CD4-positive, alpha-beta T cell treated with Interleukin-1 beta for 1 hour (primary cell): ENCODE measurements around the gene RAPSN.
A peak's percentile ranks its signal among the peaks of the same experiment; 100 is the strongest.

Experiments
- DNase-seq, 2 donors: peaks; one replicate each; pipeline ENCODE4 v3.0.0-alpha.2; 2020 to 2022

Gene RAPSN

GRCh38 chr11:47431356-47432083 lies 17.4 kb downstream of the RAPSN start:
- no peak for DNase-seq

DNA sequence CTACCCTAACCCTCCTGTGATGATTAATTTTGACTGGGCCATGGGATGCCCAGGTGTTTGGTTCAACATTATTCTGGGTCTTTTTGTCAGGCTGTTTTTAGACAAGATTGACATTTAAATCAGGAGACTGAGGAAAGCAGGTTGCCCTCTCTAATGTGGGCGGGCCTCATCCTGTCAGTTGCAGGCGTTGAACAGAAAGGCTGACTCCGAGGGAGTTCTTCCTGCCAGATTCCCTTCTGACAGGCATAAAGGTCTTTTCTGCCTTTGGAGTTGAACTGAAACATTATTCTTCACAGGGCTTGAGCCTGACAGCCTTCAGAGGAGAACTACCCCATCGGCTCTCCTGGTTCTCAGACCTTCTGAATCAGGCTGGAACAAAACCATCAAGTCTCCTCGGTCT lies 18.4 kb downstream of the RAPSN start:
- DNase-seq = no peak

GRCh38 chr11:47426062-47426956 lies 22.6 kb downstream of the RAPSN start, which contains the start of gene PSMC3:
Gene PSMC3, minus strand, starts transcription at chr11:47426439. Its CDS starts 160 bp downstream, at chr11:47426279.
- peak; percentile 96 to 98 for DNase-seq

GRCh38 chr11:47425611-47426010 lies 23.3 kb downstream of the RAPSN start:
- no peak for DNase-seq

DNA sequence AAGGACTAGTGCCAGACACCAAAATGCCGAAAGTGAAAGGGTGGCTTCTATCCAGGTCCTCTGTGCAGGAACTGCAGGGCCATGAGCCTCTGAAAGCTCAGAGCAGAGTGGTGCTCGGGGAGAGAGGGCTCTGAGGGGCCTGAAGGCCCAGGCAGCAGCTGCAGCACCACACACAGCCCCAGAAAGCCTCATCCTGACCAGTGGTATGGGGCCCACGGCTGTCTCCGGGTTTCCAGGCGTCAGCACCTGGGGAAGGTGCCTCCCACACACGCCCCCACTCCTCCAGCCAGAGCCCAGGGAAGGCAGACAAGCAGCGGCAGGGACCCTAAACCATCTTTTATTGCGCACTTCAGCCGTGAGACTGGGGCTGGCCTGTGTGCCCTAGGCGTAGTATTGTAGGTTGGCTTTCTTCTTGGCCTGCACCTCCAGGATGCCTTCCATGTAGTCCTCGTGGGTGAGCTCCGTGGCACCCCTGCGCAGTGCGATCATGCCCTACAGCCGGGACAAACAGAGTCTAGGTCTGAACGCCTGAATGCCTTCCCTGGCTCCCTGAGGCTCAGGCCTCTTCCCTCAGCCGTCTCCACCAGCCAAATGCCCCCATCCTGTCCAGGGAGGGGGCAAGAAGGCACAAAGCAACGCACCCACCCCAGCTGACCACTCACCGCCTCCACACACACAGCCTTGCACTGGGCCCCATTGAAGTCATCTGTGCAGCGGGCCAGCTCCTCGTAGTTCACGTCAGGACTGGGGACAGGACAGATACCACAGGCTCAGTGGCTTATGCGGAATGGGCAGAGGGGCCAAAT lies 30.3 kb downstream of the RAPSN start:
- no peak for DNase-seq

DNA sequence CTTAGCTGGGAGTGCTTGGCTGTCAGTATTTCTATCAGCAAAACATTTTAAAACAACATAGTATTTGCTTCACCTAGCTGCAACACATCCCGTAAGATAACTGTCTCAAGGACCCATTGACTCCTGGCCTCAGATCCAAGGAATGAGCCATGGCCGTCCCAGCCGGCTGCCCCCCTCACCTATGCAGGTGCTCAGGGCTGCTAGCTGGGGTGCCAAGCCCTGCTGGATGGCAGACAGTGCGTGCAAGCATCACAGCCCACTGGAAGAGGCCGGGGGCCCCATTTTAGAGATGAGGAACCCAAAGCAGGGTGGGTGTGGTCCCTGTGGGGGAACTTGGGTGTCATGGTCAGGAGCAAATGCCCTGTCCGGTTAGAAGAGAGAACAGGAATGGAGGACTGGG lies 31.2 kb downstream of the RAPSN start:
- DNase-seq = no peak

GRCh38 chr11:47415949-47416472 lies 32.9 kb downstream of the RAPSN start:
- no peak for DNase-seq

DNA sequence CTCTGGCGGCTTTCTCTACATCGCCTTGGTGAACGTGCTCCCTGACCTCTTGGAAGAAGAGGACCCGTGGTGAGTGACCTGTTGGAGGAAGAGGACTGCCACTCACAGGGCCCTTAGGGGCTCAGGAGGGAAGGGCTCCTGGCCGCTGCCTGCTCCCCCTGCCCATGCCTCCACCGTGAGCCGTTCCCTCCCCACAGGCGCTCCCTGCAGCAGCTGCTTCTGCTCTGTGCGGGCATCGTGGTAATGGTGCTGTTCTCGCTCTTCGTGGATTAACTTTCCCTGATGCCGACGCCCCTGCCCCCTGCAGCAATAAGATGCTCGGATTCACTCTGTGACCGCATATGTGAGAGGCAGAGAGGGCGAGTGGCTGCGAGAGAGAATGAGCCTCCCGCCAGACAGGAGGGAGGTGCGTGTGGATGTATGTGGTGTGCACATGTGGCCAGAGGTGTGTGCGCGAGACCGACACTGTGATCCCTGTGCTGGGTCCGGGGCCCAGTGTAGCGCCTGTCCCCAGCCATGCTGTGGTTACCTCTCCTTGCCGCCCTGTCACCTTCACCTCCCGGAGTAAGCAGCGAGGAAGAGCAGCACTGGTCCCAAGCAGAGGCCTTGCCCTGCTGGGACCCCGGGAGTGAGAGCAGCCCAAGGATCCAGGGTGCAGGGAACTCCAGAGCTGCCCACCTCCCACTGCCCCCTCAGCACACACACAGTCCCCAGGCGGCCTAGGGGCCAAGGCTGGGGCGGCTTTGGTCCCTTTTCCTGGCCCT lies 33.7 kb downstream of the RAPSN start:
- no peak for DNase-seq

DNA sequence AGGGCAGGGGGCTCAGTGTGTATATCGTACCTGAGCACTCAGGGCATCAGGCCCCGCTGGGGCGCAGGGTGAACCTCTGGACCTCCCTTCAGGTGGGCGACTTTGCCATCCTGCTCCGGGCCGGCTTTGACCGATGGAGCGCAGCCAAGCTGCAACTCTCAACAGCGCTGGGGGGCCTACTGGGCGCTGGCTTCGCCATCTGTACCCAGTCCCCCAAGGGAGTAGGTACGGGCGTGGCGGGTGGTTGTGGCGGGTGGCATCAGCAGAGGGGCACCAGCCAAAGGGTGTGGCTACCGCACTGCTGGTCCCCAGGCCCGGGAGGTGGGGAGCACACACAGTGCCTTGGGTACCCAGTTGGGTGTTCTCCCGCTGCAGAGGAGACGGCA lies 34.3 kb downstream of the RAPSN start:
- DNase-seq = no peak

GRCh38 chr11:47413908-47414684 lies 34.8 kb downstream of the RAPSN start:
- no peak for DNase-seq

- no peak for DNase-seq
Measured at GRCh38 chr11:47413351-47413750, 35.6 kb downstream of the RAPSN start.

DNA sequence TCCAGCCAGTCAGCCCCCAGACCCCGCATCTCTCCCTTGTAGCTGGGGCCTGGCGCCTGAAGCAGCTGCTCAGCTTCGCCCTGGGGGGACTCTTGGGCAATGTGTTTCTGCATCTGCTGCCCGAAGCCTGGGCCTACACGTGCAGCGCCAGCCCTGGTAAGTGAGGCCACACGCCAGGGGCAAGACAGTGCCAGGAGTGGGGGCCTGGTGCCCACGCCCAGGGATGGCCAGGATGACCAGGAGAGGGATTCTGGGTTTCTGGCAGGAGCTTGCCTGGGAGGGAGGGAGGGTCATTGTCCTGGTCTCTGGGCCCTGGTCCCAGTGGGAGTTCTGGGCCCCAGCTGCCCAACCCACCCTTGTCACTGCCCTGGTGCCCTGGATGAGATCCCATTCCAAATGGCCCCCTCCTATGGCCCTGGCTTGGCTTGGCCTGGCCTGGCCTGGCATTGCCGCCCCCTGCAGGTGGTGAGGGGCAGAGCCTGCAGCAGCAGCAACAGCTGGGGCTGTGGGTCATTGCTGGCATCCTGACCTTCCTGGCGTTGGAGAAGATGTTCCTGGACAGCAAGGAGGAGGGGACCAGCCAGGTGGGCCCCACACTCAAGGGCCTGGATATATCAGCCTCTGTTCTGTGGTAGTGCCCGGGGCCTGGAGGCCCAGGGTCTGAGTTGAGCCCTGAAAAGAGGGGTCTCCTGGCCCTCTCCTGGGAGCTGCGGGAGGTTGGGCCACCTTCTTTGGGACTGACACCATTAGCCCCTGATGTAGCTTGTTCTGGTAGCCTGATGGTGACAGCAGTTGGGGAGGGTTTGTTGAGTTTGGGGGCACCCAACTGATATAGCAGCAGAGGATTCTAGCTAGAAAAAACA lies 36.8 kb downstream of the RAPSN start:
- peak; percentile 61 for DNase-seq

DNA sequence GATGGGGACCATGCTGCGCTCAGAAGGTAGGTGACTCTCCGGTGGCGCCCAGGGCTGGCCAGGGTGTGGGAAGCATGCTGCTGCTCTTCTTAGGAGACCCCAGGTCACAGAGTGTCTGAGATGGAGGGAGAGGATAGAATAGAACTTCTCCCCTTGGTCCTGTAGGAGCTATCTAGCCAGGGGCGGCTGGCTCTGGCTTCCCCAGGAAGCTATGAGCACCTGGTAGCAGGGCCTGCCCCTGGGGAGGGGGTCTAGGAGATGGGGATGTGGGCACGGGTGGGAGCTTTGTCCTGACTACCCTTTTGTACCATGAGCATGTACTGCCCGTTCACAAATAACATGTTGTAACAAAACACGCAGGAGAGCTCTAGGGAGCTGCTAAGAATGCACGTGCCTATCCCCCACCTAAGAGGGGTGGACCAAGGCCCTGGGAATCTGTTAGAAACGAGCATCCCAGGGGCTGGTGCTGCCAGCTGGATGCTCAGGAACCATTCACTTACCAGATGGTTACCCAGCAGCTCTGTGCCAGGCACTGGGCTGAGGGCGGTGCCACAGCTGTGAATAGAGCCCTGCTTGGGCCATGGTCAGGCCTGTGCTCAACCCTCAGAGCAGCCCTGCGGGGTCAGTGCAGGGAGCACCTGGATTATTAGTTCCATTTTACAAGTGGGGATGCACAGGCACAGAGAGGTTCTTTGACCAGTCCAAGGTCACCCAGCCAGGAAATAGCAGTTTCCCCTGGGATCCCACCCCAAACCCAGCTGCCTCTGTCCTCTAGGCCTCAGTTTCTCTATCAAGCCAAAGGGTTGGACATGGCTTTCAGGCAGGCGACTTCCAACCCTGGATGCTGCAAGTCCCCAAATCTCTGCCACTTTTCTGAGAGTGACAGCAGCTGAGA lies 38.3 kb downstream of the RAPSN start:
- DNase-seq = no peak

DNA sequence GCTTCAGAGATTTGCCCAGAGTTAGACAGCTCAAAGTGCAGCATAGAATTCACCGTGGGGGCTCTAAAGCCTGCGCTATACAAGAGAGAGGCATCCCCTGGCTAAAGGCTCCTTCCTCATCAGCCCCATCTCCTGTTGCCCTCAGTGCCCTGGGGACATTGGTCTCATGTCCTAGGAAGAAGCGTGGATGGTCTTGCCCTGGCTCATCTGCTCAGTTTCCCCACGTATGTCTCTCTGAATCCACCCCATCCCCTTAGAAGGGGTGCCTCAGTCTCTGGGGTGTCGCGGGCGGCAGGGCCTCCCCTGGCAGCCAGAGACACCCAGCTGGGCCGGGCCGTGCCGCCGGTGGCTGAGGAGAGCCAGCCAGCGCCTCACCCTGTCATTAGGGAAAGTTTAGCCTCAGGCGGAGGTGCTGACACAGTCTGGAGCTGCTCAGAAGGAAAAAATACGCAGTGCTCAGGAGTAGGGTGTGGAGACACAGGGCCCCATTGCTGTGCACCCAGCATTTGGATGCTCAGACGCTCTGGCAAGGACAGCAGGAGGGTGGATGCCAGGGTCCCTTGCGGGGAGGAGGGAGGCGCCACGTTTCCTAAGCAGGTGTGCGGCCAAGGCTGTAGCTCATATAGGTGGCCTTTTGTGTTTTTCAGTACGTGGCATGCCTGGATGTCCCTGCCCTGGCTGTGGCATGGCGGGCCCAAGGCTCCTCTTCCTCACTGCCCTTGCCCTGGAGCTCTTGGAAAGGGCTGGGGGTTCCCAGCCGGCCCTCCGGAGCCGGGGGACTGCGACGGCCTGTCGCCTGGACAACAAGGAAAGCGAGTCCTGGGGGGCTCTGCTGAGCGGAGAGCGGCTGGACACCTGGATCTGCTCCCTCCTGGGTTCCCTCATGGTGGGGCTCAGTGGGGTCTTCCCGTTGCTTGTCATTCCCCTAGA lies 39.2 kb downstream of the RAPSN start:
- no peak for DNase-seq

GRCh38 chr11:47408598-47409439 lies 40.1 kb downstream of the RAPSN start:
- no peak for DNase-seq

DNA sequence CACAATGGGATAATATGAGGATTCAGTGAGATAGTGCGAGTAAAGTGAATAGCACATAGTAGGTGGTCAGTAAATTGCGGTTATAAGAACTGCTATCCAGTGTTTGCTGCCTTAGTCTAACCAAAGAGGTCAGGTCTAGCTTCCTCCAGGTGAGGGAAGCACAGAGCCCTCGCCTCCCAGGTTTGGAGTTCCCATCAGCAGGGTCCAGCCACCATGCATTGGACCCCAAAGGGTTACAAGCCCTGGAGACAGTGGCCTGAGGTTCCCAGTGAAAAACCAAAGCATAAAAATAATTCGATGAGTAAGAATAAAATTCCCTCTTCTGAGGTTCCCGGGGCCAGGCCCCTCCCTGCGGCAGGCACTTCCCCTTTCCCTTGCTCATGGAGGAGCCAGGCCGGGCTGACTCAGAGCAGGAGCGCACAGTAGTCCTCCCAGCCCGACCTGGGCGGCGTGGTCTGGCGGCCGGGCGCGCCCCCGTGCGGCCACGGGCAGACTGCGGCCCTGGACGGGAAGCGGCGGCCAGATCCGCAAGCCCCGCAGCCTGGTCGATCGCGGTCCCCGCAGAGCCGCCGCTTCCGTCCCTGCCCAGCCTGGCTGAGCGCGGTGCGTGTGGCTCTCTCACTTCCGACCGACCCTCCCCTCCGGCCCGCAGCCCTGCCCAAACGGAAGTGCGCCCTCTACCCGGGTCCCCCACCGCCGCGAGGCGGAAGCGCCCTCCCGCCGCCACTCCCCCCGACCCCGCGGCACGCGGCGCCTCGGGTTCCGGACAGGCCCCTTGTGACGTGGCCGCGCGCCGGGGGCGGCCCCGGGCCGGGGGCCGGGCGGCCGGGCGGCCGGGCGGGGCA lies 41.0 kb downstream of the RAPSN start, which contains the start of gene SLC39A13:
SLC39A13 (plus strand) TSS at position 845 of the 845 bp plus-strand sequence. CDS start 1,505 bp downstream, outside the sequence.
- peak; percentile 94 for DNase-seq
